ENCODE measurements around the gene FAM32A. TPM values are rescaled to one million over a fixed set of nuclear protein-coding genes. Genes with fewer than 3 reads are reported as not detected.
A peak's percentile ranks its signal among the peaks of the same experiment; 100 is the strongest.

The FAM32A gene
- total and polyA plus RNA-seq, 10 of the 15 experiments (the other 5 are each of a cell fraction or from before 2014, with no cell fraction given), result 33.3 to 116 (median 71.9) TPM

DNA sequence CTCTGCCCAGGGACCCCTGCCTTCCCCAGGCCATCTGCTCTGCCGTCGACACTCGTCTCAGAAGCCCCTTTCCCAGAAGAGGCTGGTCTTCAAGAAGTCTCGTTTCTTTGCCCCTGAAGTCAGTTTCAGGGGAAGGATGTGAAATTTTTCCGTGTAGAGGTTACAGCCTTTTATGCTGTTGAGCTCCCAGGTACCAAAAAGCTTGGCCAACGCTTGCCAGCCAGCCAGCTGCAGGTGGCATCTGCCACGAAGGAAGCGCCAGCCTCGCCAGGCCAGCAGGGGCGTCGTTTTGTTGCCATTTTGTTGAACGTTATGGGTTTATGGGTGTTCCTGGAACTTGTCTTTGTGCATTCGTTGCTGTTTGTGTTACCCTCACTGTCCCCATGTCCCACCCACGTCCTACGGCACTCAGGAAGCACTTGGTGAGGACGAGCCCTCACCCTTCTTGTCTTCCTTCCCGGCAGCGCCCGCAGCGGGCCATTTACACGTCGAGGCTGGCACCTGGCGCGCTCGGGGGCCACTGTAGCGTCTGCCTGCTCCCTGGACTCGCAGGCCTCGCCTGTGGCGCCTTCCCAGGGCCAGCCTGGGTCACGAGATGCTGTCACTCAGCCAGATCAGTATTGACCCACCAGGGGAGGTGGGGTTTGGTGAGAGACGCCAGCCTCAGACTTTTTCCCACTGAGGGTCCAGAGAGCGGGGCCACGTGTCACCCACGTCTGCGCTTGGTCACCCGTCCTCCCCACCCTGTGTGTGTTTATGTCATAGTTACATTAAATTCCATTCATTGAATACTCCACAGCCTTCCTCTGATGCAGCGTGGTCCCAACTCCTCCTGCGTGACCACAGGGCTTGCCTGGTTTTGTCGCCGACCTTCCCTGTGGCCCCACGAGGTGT lies 49.6 kb downstream of the FAM32A start (continued):
- TF ChIP-seq, protein P1, sequence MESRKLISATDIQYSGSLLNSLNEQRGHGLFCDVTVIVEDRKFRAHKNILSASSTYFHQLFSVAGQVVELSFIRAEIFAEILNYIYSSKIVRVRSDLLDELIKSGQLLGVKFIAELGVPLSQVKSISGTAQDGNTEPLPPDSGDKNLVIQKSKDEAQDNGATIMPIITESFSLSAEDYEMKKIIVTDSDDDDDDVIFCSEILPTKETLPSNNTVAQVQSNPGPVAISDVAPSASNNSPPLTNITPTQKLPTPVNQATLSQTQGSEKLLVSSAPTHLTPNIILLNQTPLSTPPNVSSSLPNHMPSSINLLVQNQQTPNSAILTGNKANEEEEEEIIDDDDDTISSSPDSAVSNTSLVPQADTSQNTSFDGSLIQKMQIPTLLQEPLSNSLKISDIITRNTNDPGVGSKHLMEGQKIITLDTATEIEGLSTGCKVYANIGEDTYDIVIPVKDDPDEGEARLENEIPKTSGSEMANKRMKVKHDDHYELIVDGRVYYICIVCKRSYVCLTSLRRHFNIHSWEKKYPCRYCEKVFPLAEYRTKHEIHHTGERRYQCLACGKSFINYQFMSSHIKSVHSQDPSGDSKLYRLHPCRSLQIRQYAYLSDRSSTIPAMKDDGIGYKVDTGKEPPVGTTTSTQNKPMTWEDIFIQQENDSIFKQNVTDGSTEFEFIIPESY (IDR thresholded peaks at IDR 0.05), result no peak
- TF ChIP-seq, protein P2, sequence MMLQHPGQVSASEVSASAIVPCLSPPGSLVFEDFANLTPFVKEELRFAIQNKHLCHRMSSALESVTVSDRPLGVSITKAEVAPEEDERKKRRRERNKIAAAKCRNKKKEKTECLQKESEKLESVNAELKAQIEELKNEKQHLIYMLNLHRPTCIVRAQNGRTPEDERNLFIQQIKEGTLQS (IDR thresholded peaks at IDR 0.05; ENCODE audit: borderline replicate concordance, extremely low read depth, low read depth, low read length), result no peak
- TF ChIP-seq RAD51 (IDR thresholded peaks at IDR 0.05), result no peak

DNA sequence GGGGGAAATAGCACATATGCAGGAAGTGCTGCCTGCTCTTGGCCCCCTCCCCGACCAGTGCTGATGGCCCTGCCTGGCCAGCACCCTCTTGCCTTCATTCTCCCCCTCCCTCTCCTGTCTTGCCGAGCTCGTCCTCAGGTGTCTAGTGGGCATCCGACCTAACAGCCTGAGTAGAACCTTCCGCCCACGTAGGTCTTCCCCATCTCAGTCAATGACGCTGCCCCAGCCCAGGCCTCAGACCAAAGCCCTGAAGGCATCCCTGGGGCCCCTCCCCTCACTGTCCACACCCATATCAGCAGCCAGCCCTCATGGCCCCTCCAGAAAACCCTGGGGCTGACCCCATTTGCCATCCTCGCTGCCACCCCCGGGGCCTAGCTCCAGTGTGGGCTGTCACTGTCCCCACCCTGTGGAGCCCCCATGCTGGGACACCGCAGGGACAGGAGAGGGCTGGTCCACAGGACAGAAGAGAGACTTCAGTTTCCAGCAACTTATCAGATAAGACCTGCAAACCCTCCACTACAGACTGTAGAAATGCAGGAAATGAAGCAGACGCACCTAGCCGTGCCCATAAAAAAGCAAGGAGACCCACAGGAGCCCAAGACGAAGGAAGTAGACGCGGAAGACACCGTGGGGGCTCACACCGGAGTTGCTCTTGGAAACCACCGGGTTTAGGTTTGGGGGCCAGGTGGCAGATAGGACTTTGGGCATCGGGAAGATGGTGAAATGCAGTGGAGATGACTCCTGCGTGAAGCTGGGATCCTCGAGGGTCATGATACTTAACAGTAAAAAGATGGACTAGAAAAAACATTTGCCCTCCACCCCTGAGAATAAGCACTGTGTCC lies 50.8 kb downstream of the FAM32A start:
- intact Hi-C loops (cut with micrococcal nuclease; ENCODE audit: unreplicated experiment), result no loop called here
- SMC1A ChIA-PET (ENCODE audit: uncharacterized antibody, unreplicated experiment), result no interaction called here
- H3K36me3 ChIP-seq (ENCODE audit: control insufficient read depth in 2 of 2, insufficient read depth in 2 of 2, low read length in 1 of 2), result peaks cover 0 to 4% of the 10 kb centered on the region in 2 experiments; a peak in 3 of 4 replicates

More for the DNA sequence above, 50.8 kb downstream of the FAM32A start:
- ChIA-PET RAD21 (ENCODE audit: unreplicated experiment) (no interaction called here), CTCF (no interaction called here), POLR2A (no interaction called here)
- Histone ChIP-seq H3K9ac (ENCODE audit: control insufficient read depth, insufficient read depth, low read length) (no peak overlapping the region), H2AFZ (ENCODE audit: control insufficient read depth, low read depth, low read length) (no peak overlapping the region), H3K79me2 (ENCODE audit: control insufficient read depth, insufficient read depth, low read length) (no peaks in the 10 kb centered on the region), H3K27me3 (replicated peaks in 1 of 2; ENCODE audit: control insufficient read depth in 2 of 2, insufficient read depth in 2 of 2, low read length in 1 of 2) (no peaks in the 10 kb centered on the region), H3K9me3 (replicated peaks; ENCODE audit: control insufficient read depth, insufficient read depth, low read length) (no peaks in the 10 kb centered on the region), H3K4me3 (no peak overlapping the region), H3K4me1 (ENCODE audit: control insufficient read depth, insufficient read depth, low read length) (no peaks in the 10 kb centered on the region), H3K4me2 (ENCODE audit: control insufficient read depth, insufficient read depth) (no peak overlapping the region), H4K20me1 (ENCODE audit: control insufficient read depth, insufficient read depth) (no peaks in the 10 kb centered on the region), H3K27ac (ENCODE audit: control insufficient read depth, insufficient read depth) (no peak overlapping the region)
- DNase-seq (ENCODE audit: low read depth, low spot score) (no peak), FAIRE-seq (no peak), ATAC-seq (no peak)
- TF ChIP-seq CBX3 (IDR thresholded peaks at IDR 0.05; ENCODE audit: borderline replicate concordance, low read depth) (no peak), POLR2A (IDR thresholded peaks at IDR 0.05; ENCODE audit: low read depth, low read length) (0 out of 2 replicates have a peak, but pooled peaks have one; percentile 36)
- BruUV-seq (replicated peaks), result no TSS peak
- in situ Hi-C loops (cut with MboI), result no loop called here
- 88% methylated on average over 21 of the region's 21 CpGs for WGBS (ENCODE audit: insufficient coverage, insufficient replicate concordance, low lambda C conversion rate, missing lambda C conversion rate)

Small RNAs within 50 kb of the gene (small RNA-seq; reads per million reads assigned to genes)
- gene RF00017, result not detected

Other genes with a start within 250 kb of the FAM32A start
- not detected in 2 replicates for gene OR10H4, start 236.4 kb upstream of the FAM32A start, total RNA-seq (2014; rRNA removed)
- not detected in 2 replicates for gene OR10H4, start 236.4 kb upstream of the FAM32A start, total RNA-seq (2014; rRNA removed; fragmentation: Illumina TruSeq; extraction: Trizol)
- gene OR10H4, start 236.4 kb upstream of the FAM32A start, total RNA-seq (2021), result not detected in 2 replicates
- not detected in 2 replicates for gene OR10H4, start 236.4 kb upstream of the FAM32A start, polyA plus RNA-seq (2011; rRNA removed)
- gene OR10H4, start 236.4 kb upstream of the FAM32A start, polyA plus RNA-seq (2014; fragmentation: Illumina TruSeq; extraction: Trizol), result not detected in 2 replicates
- gene OR10H4, start 236.4 kb upstream of the FAM32A start, polyA plus RNA-seq (2014; fragmentation: Nextera tagmentation; extraction: Ambion mirVana), result not detected
- not detected in 2 replicates for gene OR10H4, start 236.4 kb upstream of the FAM32A start, polyA plus RNA-seq (2014; rRNA removed)
- gene OR10H4, start 236.4 kb upstream of the FAM32A start, polyA plus RNA-seq (2016; fragmentation: Nextera tagmentation; extraction: Ambion mirVana), result not detected
- gene TPM4, start 108.9 kb upstream of the FAM32A start, total RNA-seq (2014; rRNA removed), result 413 and 473 TPM in 2 replicates
- 513 and 542 TPM in 2 replicates for gene TPM4, start 108.9 kb upstream of the FAM32A start, total RNA-seq (2014; rRNA removed; fragmentation: Illumina TruSeq; extraction: Trizol)
- gene TPM4, start 108.9 kb upstream of the FAM32A start, total RNA-seq (2021), result 338 and 361 TPM in 2 replicates
- gene TPM4, start 108.9 kb upstream of the FAM32A start, polyA plus RNA-seq (2011; rRNA removed), result 387 and 534 TPM in 2 replicates
- gene TPM4, start 108.9 kb upstream of the FAM32A start, polyA plus RNA-seq (2014; fragmentation: Illumina TruSeq; extraction: Trizol), result 620 and 767 TPM in 2 replicates
- gene TPM4, start 108.9 kb upstream of the FAM32A start, polyA plus RNA-seq (2014; fragmentation: Nextera tagmentation; extraction: Ambion mirVana), result 100 to 1,000 TPM; 183 to 194 TPM
- gene TPM4, start 108.9 kb upstream of the FAM32A start, polyA plus RNA-seq (2014; rRNA removed), result 387 and 401 TPM in 2 replicates
- gene TPM4, start 108.9 kb upstream of the FAM32A start, polyA plus RNA-seq (2016; fragmentation: Nextera tagmentation; extraction: Ambion mirVana), result 100 to 1,000 TPM; 469 to 473 TPM
- 94.2 and 104 TPM in 2 replicates for gene RAB8A, start 73.5 kb upstream of the FAM32A start, total RNA-seq (2014; rRNA removed)
- 233 and 239 TPM in 2 replicates for gene RAB8A, start 73.5 kb upstream of the FAM32A start, total RNA-seq (2014; rRNA removed; fragmentation: Illumina TruSeq; extraction: Trizol)
- 162 and 181 TPM in 2 replicates for gene RAB8A, start 73.5 kb upstream of the FAM32A start, total RNA-seq (2021)
- gene RAB8A, start 73.5 kb upstream of the FAM32A start, polyA plus RNA-seq (2011; rRNA removed), result 177 and 189 TPM in 2 replicates
- 138 and 168 TPM in 2 replicates for gene RAB8A, start 73.5 kb upstream of the FAM32A start, polyA plus RNA-seq (2014; fragmentation: Illumina TruSeq; extraction: Trizol)
- 10 to 100 TPM; 23.9 to 39.1 TPM for gene RAB8A, start 73.5 kb upstream of the FAM32A start, polyA plus RNA-seq (2014; fragmentation: Nextera tagmentation; extraction: Ambion mirVana)
- 204 and 226 TPM in 2 replicates for gene RAB8A, start 73.5 kb upstream of the FAM32A start, polyA plus RNA-seq (2014; rRNA removed)
- gene RAB8A, start 73.5 kb upstream of the FAM32A start, polyA plus RNA-seq (2016; fragmentation: Nextera tagmentation; extraction: Ambion mirVana), result 100 to 1,000 TPM; 308 to 314 TPM
- 118 and 121 TPM in 2 replicates for gene HSH2D, start 41.7 kb upstream of the FAM32A start, total RNA-seq (2014; rRNA removed)
- gene HSH2D, start 41.7 kb upstream of the FAM32A start, total RNA-seq (2014; rRNA removed; fragmentation: Illumina TruSeq; extraction: Trizol), result 88.4 and 92.6 TPM in 2 replicates
- gene HSH2D, start 41.7 kb upstream of the FAM32A start, total RNA-seq (2021), result 81.7 and 87.8 TPM in 2 replicates
- 63.2 and 88.2 TPM in 2 replicates for gene HSH2D, start 41.7 kb upstream of the FAM32A start, polyA plus RNA-seq (2011; rRNA removed)
- gene HSH2D, start 41.7 kb upstream of the FAM32A start, polyA plus RNA-seq (2014; fragmentation: Illumina TruSeq; extraction: Trizol), result 64.8 and 105 TPM in 2 replicates
- 10 to 100 TPM; 22.0 to 27.2 TPM for gene HSH2D, start 41.7 kb upstream of the FAM32A start, polyA plus RNA-seq (2014; fragmentation: Nextera tagmentation; extraction: Ambion mirVana)
- gene HSH2D, start 41.7 kb upstream of the FAM32A start, polyA plus RNA-seq (2014; rRNA removed), result 141 and 145 TPM in 2 replicates
- 10 to 100 TPM; 82.0 to 90.3 TPM for gene HSH2D, start 41.7 kb upstream of the FAM32A start, polyA plus RNA-seq (2016; fragmentation: Nextera tagmentation; extraction: Ambion mirVana)
- not detected in 2 replicates for gene CIB3, start 11.9 kb upstream of the FAM32A start, total RNA-seq (2014; rRNA removed)
- not detected in 2 replicates for gene CIB3, start 11.9 kb upstream of the FAM32A start, total RNA-seq (2014; rRNA removed; fragmentation: Illumina TruSeq; extraction: Trizol)
- not detected in 2 replicates for gene CIB3, start 11.9 kb upstream of the FAM32A start, total RNA-seq (2021)
- not detected in 2 replicates for gene CIB3, start 11.9 kb upstream of the FAM32A start, polyA plus RNA-seq (2011; rRNA removed)
- not detected in 2 replicates for gene CIB3, start 11.9 kb upstream of the FAM32A start, polyA plus RNA-seq (2014; fragmentation: Illumina TruSeq; extraction: Trizol)
- gene CIB3, start 11.9 kb upstream of the FAM32A start, polyA plus RNA-seq (2014; fragmentation: Nextera tagmentation; extraction: Ambion mirVana), result under 1 TPM in 1 of 2 experiments, not detected in 1; 0.35 TPM
- not detected in 2 replicates for gene CIB3, start 11.9 kb upstream of the FAM32A start, polyA plus RNA-seq (2014; rRNA removed)
- not detected for gene CIB3, start 11.9 kb upstream of the FAM32A start, polyA plus RNA-seq (2016; fragmentation: Nextera tagmentation; extraction: Ambion mirVana)
- gene AP1M1, start 12.5 kb downstream of the FAM32A start, total RNA-seq (2014; rRNA removed), result 60.9 and 74.8 TPM in 2 replicates
- 26.7 and 28.8 TPM in 2 replicates for gene AP1M1, start 12.5 kb downstream of the FAM32A start, total RNA-seq (2014; rRNA removed; fragmentation: Illumina TruSeq; extraction: Trizol)
- gene AP1M1, start 12.5 kb downstream of the FAM32A start, total RNA-seq (2021), result 74.7 and 76.5 TPM in 2 replicates
- 25.4 and 37.8 TPM in 2 replicates for gene AP1M1, start 12.5 kb downstream of the FAM32A start, polyA plus RNA-seq (2011; rRNA removed)
- gene AP1M1, start 12.5 kb downstream of the FAM32A start, polyA plus RNA-seq (2014; fragmentation: Illumina TruSeq; extraction: Trizol), result 33.8 and 36.8 TPM in 2 replicates
- 1 to 10 TPM; 1.0 to 5.6 TPM for gene AP1M1, start 12.5 kb downstream of the FAM32A start, polyA plus RNA-seq (2014; fragmentation: Nextera tagmentation; extraction: Ambion mirVana)
- gene AP1M1, start 12.5 kb downstream of the FAM32A start, polyA plus RNA-seq (2014; rRNA removed), result 51.6 and 64.7 TPM in 2 replicates
- 100 to 1,000 TPM; 108 to 116 TPM for gene AP1M1, start 12.5 kb downstream of the FAM32A start, polyA plus RNA-seq (2016; fragmentation: Nextera tagmentation; extraction: Ambion mirVana)
- 3.2 and 4.4 TPM in 2 replicates for gene KLF2, start 139.4 kb downstream of the FAM32A start, total RNA-seq (2014; rRNA removed)
- 0.74 and 1.0 TPM in 2 replicates for gene KLF2, start 139.4 kb downstream of the FAM32A start, total RNA-seq (2014; rRNA removed; fragmentation: Illumina TruSeq; extraction: Trizol)
- gene KLF2, start 139.4 kb downstream of the FAM32A start, total RNA-seq (2021), result 12.4 and 13.7 TPM in 2 replicates
- 0.20 and 0.23 TPM in 2 replicates for gene KLF2, start 139.4 kb downstream of the FAM32A start, polyA plus RNA-seq (2011; rRNA removed)
- 0.14 and 0.66 TPM in 2 replicates for gene KLF2, start 139.4 kb downstream of the FAM32A start, polyA plus RNA-seq (2014; fragmentation: Illumina TruSeq; extraction: Trizol)
- under 1 TPM; 0.16 to 0.71 TPM for gene KLF2, start 139.4 kb downstream of the FAM32A start, polyA plus RNA-seq (2014; fragmentation: Nextera tagmentation; extraction: Ambion mirVana)
- 3.8 and 7.6 TPM in 2 replicates for gene KLF2, start 139.4 kb downstream of the FAM32A start, polyA plus RNA-seq (2014; rRNA removed)
- gene KLF2, start 139.4 kb downstream of the FAM32A start, polyA plus RNA-seq (2016; fragmentation: Nextera tagmentation; extraction: Ambion mirVana), result 1 to 10 TPM in 1 of 2 experiments, under 1 TPM in 1; 1.00 to 1.8 TPM